Mesenchymal stem cell (in vitro differentiated cells and primary cell): Measurements from ENCODE around the gene MINDY4.

Source experiments
- DNase-seq: peaks from one replicate; pipeline ENCODE4 v3.0.0-alpha.2; 2013
- H2AFZ ChIP-seq: one replicate; pipeline ENCODE4 v1.6.1; 2013; ENCODE audit warnings: low read depth, mild to moderate bottlenecking, control low read depth, inconsistent platforms, low read length, moderate library complexity
- H2AK5ac ChIP-seq: 2 replicates; pipeline ENCODE4 v1.6.1; 2013; ENCODE audit warnings: low read length, moderate library complexity, mild to moderate bottlenecking, inconsistent platforms; ENCODE audit not compliant: severe bottlenecking
- H2BK120ac ChIP-seq: one replicate; pipeline ENCODE4 v1.6.1; 2013; ENCODE audit warnings: low read depth, mild to moderate bottlenecking, inconsistent platforms, low read length, moderate library complexity
- H2BK12ac ChIP-seq, 2 experiments: one replicate each; pipeline ENCODE4 v1.6.1; 2013; ENCODE audit warnings: inconsistent platforms in 2 of 2, low read length in 2 of 2, mild to moderate bottlenecking in 2 of 2, moderate library complexity in 2 of 2, control low read depth in 1 of 2
- H2BK15ac ChIP-seq: one replicate; pipeline ENCODE4 v1.6.1; 2013; ENCODE audit warnings: mild to moderate bottlenecking, low read depth, inconsistent platforms; ENCODE audit not compliant: poor library complexity, severe bottlenecking
- H2BK5ac ChIP-seq: 2 replicates; pipeline ENCODE4 v1.6.1; 2013; ENCODE audit warnings: low read depth, mild to moderate bottlenecking, low read length, control low read depth, inconsistent platforms; ENCODE audit not compliant: poor library complexity, severe bottlenecking
- H3K14ac ChIP-seq, 2 experiments: one replicate each; pipeline ENCODE4 v1.6.1; 2013; ENCODE audit warnings: inconsistent platforms in 2 of 2, low read length in 2 of 2, control low read depth in 1 of 2, mild to moderate bottlenecking in 1 of 2, moderate library complexity in 1 of 2
- H3K18ac ChIP-seq, 2 experiments: one replicate each; pipeline ENCODE4 v1.6.1; 2013; ENCODE audit warnings: inconsistent platforms in 2 of 2, low read length in 2 of 2, control low read depth in 1 of 2, low read depth in 1 of 2, mild to moderate bottlenecking in 1 of 2
- H3K23ac ChIP-seq, 2 experiments: one replicate each; pipeline ENCODE4 v1.6.1; 2013; ENCODE audit warnings: inconsistent platforms in 2 of 2, low read length in 2 of 2, mild to moderate bottlenecking in 2 of 2, moderate library complexity in 2 of 2, control low read depth in 1 of 2
- H3K27ac ChIP-seq: 2 replicates; pipeline ENCODE4 v1.5.1; 2013; ENCODE audit warnings: mild to moderate bottlenecking, moderate library complexity, low read length, control low read depth, inconsistent platforms; ENCODE audit not compliant: poor library complexity, severe bottlenecking
- H3K27me3 ChIP-seq, 2 experiments: 2 replicates each; pipeline versions ENCODE4 v1.6.1 to v1.7.0; 2013; ENCODE audit warnings: low read length in 2 of 2, mild to moderate bottlenecking in 2 of 2, moderate library complexity in 2 of 2, control low read depth in 1 of 2, inconsistent platforms in 1 of 2; ENCODE audit not compliant: control insufficient read depth in 1 of 2, insufficient read depth in 1 of 2
- H3K36me3 ChIP-seq, 2 experiments: 2 replicates each; pipeline versions ENCODE4 v1.6.1 to v1.7.0; 2013; ENCODE audit warnings: low read length in 2 of 2, control low read depth in 1 of 2, inconsistent platforms in 1 of 2, low read depth in 1 of 2, mild to moderate bottlenecking in 1 of 2; ENCODE audit not compliant: insufficient read depth in 2 of 2, control insufficient read depth in 1 of 2
- H3K4ac ChIP-seq, 2 experiments: one replicate each; pipeline ENCODE4 v1.6.1; 2013; ENCODE audit warnings: inconsistent platforms in 2 of 2, low read length in 2 of 2, mild to moderate bottlenecking in 2 of 2, moderate library complexity in 2 of 2, control low read depth in 1 of 2, low read depth in 1 of 2
- H3K4me1 ChIP-seq: 2 replicates; pipeline ENCODE4 v1.6.1; 2013; ENCODE audit warnings: low read depth, low read length, control low read depth; ENCODE audit not compliant: control insufficient read depth, insufficient read depth
- H3K4me2 ChIP-seq: 2 replicates; pipeline ENCODE4 v1.6.1; 2013; ENCODE audit warnings: low read length, mild to moderate bottlenecking, inconsistent platforms; ENCODE audit not compliant: poor library complexity, severe bottlenecking
- H3K4me3 ChIP-seq, 2 experiments: 2 replicates each; pipeline versions ENCODE4 v1.5.1 to v1.7.0; 2013; ENCODE audit warnings: low read length in 2 of 2, mild to moderate bottlenecking in 2 of 2, control low read depth in 1 of 2, low read depth in 1 of 2; ENCODE audit not compliant: insufficient read depth in 1 of 2
- H3K79me1 ChIP-seq: replicated peaks from 2 replicates; pipeline ENCODE4 v1.6.1; 2013; ENCODE audit warnings: mild to moderate bottlenecking, control low read depth, low read length, inconsistent platforms; ENCODE audit not compliant: poor library complexity, severe bottlenecking
- H3K9ac ChIP-seq: 2 replicates; pipeline ENCODE4 v1.7.0; 2013; ENCODE audit warnings: mild to moderate bottlenecking, low read length, moderate library complexity
- H3K9me3 ChIP-seq: 2 replicates; pipeline ENCODE4 v1.7.0; 2013; ENCODE audit warnings: mild to moderate bottlenecking, low read length; ENCODE audit not compliant: control insufficient read depth
- H4K8ac ChIP-seq: one replicate; pipeline ENCODE4 v1.6.1; 2013; ENCODE audit warnings: inconsistent platforms, mild to moderate bottlenecking, low read length, moderate library complexity
- H4K91ac ChIP-seq: one replicate; pipeline ENCODE4 v1.6.1; 2013; ENCODE audit warnings: mild to moderate bottlenecking, low read length, inconsistent platforms
- WGBS: methylation state at CpG from one replicate; pipeline ENCODE4 v1.1.7; 2013; ENCODE audit warnings: mixed read lengths; 5-methylcytosine and 5-hydroxymethylcytosine counted together

Gene MINDY4

DNA sequence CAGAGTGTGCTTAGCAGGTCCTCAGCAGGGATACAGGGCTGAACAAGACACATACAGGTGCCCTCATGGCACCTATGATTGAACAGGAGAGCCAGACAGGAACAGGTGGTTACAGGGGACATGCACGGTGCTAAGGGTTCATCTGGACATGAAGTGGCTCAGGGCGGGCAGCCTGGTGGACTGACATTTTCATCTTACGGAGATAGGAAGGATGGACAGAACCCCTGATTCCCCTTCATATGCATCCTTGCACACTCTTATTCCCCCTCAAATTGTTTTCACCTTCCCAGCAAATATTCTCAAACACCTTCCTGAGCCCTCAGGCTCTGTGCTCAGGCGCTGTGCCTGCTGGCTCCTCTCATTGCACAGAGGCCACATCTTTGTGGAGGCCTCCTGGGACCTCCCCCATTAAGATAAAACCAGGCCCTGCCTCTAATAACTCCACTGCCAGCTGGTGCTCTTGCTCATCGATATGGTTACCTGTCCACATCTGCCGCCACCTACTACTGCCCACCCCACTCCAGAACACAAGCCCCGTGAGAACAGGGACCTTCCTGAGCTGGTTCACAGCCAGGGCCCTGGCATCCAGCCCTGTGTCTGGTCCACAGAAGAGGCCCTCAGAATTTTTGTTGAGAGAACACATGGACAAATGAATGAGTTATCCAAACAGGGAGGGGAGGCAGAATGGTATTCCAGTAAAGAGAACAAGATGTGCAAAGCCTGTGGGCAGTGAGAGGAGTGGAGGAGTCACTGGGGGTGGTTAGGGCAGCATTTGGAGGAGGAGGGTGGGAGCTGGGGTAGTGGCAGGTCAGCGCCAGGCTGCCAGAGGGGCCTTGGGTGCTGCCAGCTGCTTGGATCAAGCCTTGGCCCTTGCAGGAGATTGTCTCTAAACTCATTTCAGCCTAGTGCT is 71.6 kb downstream of the MINDY4 start:
- Histone ChIP-seq H3K18ac (no peak overlapping the region), H2BK120ac (no peak overlapping the region), H3K14ac (peak overlapping the region in 1 of 2 experiments; percentile 22), H2AFZ (no peak overlapping the region), H3K27me3 (no peaks in the 10 kb centered on the region), H3K4me2 (no peak overlapping the region), H3K4me1 (peaks cover 10% of the 10 kb centered on the region), H3K4ac (no peak overlapping the region), H3K9me3 (no peaks in the 10 kb centered on the region), H3K36me3 (peaks cover 47 to 57% of the 10 kb centered on the region in 2 experiments), H2BK12ac (no peak overlapping the region), H3K23ac (no peak overlapping the region), H4K91ac (no peak overlapping the region), H3K27ac (no peak overlapping the region), H3K9ac (no peak overlapping the region), H2BK5ac (no peak overlapping the region), H3K79me1 (peaks cover 4% of the 10 kb centered on the region), H2BK15ac (no peak overlapping the region), H4K8ac (no peak overlapping the region), H3K4me3 (no peak overlapping the region), H2AK5ac (no peak overlapping the region)
- 98% methylated on average over 8 of the region's 8 CpGs for WGBS
- no peak for DNase-seq

- Histone ChIP-seq H2BK15ac (no peak overlapping the region), H3K4ac (no peak overlapping the region), H4K91ac (no peak overlapping the region), H3K4me1 (peaks cover 17% of the 10 kb centered on the region), H2BK5ac (no peak overlapping the region), H2AFZ (no peak overlapping the region), H3K14ac (no peak overlapping the region), H2AK5ac (no peak overlapping the region), H2BK12ac (no peak overlapping the region), H4K8ac (no peak overlapping the region), H3K27me3 (no peaks in the 10 kb centered on the region), H3K18ac (no peak overlapping the region), H3K9ac (no peak overlapping the region), H3K36me3 (peaks cover 36 to 50% of the 10 kb centered on the region in 2 experiments), H3K79me1 (peaks cover 2% of the 10 kb centered on the region), H3K9me3 (no peaks in the 10 kb centered on the region), H3K4me3 (no peak overlapping the region), H3K4me2 (no peak overlapping the region), H2BK120ac (no peak overlapping the region), H3K27ac (no peak overlapping the region), H3K23ac (no peak overlapping the region)
- WGBS, result 94% methylated on average over 11 of the region's 11 CpGs
- no peak for DNase-seq
Measured at GRCh38 chr7:30843741-30844482, 72.7 kb downstream of the MINDY4 start.

- no peak overlapping the region for H2AK5ac ChIP-seq
- H3K14ac ChIP-seq, result no peak overlapping the region
- H3K23ac ChIP-seq, result no peak overlapping the region
- H3K4me2 ChIP-seq, result no peak overlapping the region
- H3K18ac ChIP-seq, result no peak overlapping the region
- no peak overlapping the region for H2BK5ac ChIP-seq
- H2BK12ac ChIP-seq, result peak overlapping the region in 1 of 2 experiments; percentile 24
- H3K4me3 ChIP-seq, result no peak overlapping the region
- H4K8ac ChIP-seq, result no peak overlapping the region
- DNase-seq, result no peak
- no peaks in the 10 kb centered on the region for H3K9me3 ChIP-seq
- H3K4ac ChIP-seq, result no peak overlapping the region
- H3K36me3 ChIP-seq, result peaks cover 30 to 46% of the 10 kb centered on the region in 2 experiments
- H3K27me3 ChIP-seq, result no peaks in the 10 kb centered on the region
- peaks cover 18% of the 10 kb centered on the region for H3K4me1 ChIP-seq
- WGBS, result 93% methylated on average over 4 of the region's 4 CpGs
- no peak overlapping the region for H2BK15ac ChIP-seq
- peaks cover 2% of the 10 kb centered on the region for H3K79me1 ChIP-seq
- no peak overlapping the region for H3K9ac ChIP-seq
- H3K27ac ChIP-seq, result no peak overlapping the region
- no peak overlapping the region for H2AFZ ChIP-seq
- no peak overlapping the region for H4K91ac ChIP-seq
- H2BK120ac ChIP-seq, result no peak overlapping the region
Measured at GRCh38 chr7:30844483-30844874, 73.3 kb downstream of the MINDY4 start.

- no peak overlapping the region for H2BK12ac ChIP-seq
- no peak overlapping the region for H2BK120ac ChIP-seq
- H3K4me2 ChIP-seq, result no peak overlapping the region
- no peak overlapping the region for H3K23ac ChIP-seq
- no peak overlapping the region for H2BK15ac ChIP-seq
- no peak overlapping the region for H3K27ac ChIP-seq
- H2BK5ac ChIP-seq, result no peak overlapping the region
- DNase-seq, result no peak
- H3K18ac ChIP-seq, result no peak overlapping the region
- no peak overlapping the region for H3K4me3 ChIP-seq
- no peak overlapping the region for H3K4ac ChIP-seq
- no peaks in the 10 kb centered on the region for H3K9me3 ChIP-seq
- no peak overlapping the region for H4K8ac ChIP-seq
- H4K91ac ChIP-seq, result no peak overlapping the region
- peak overlapping the region; percentile 59 for H3K9ac ChIP-seq
- no peak overlapping the region for H2AK5ac ChIP-seq
- H3K14ac ChIP-seq, result no peak overlapping the region
- peaks cover 18% of the 10 kb centered on the region for H3K4me1 ChIP-seq
- WGBS, result 100% methylated on average over 1 of the region's 3 CpGs
- peaks cover 2% of the 10 kb centered on the region for H3K79me1 ChIP-seq
- no peaks in the 10 kb centered on the region for H3K27me3 ChIP-seq
- no peak overlapping the region for H2AFZ ChIP-seq
- H3K36me3 ChIP-seq, result peaks cover 26 to 42% of the 10 kb centered on the region in 2 experiments
Measured at GRCh38 chr7:30844916-30845315, 73.7 kb downstream of the MINDY4 start.
